MCF 10A (cell line): ENCODE measurements around the gene PNLIPRP1. TPM values are rescaled to one million over a fixed set of nuclear protein-coding genes. Genes with fewer than 3 reads are reported as not detected.

Experiments used
- BruUV-seq: library from RNA; stranded (reverse); fragments of 400-500 nt; replicated peaks from 2 replicates; lab custom pipeline; 2021; lab: Mats Ljungman, UMichigan
- CTCF ChIA-PET: fragments of 300-600 bp; sonication (Branson Sonifier 250); formaldehyde crosslinking; extraction: SDS; loops from one replicate; lab custom pipeline; 2021; ENCODE audit warnings: antibody characterized with exemption, inconsistent platforms; lab: Yijun Ruan, JAX
- POLR2A ChIA-PET: fragments of 300-600, 350-650 bp; sonication (Branson Sonifier 250); formaldehyde crosslinking; extraction: SDS; loops from one replicate; lab custom pipeline; 2020; ENCODE audit warnings: antibody characterized with exemption, inconsistent platforms; lab: Yijun Ruan, JAX
- DNase-seq: peaks from one replicate; pipeline ENCODE4 v3.0.0-alpha.2; 2018; ENCODE audit not compliant: unreplicated experiment
- H3K27ac Mint-ChIP-seq: one replicate; pipeline ENCODE4 v1.8.0; 2022; ENCODE audit warnings: mild to moderate bottlenecking, low read depth, mixed read lengths; ENCODE audit not compliant: unreplicated experiment
- H3K27me3 Mint-ChIP-seq: one replicate; pipeline ENCODE4 v1.8.0; 2022; ENCODE audit warnings: mixed read lengths; ENCODE audit not compliant: insufficient read depth, unreplicated experiment
- H3K36me3 Mint-ChIP-seq: one replicate; pipeline ENCODE4 v1.8.0; 2022; ENCODE audit warnings: mild to moderate bottlenecking, moderate library complexity, mixed read lengths; ENCODE audit not compliant: insufficient read depth, unreplicated experiment
- H3K4me1 Mint-ChIP-seq: one replicate; pipeline ENCODE4 v1.8.0; 2022; ENCODE audit warnings: mixed read lengths; ENCODE audit not compliant: insufficient read depth, unreplicated experiment
- H3K4me3 Mint-ChIP-seq: one replicate; pipeline ENCODE4 v1.8.0; 2022; ENCODE audit warnings: mild to moderate bottlenecking, moderate library complexity, mixed read lengths; ENCODE audit not compliant: unreplicated experiment
- H3K9me3 Mint-ChIP-seq: one replicate; pipeline ENCODE4 v1.8.0; 2022; ENCODE audit warnings: mixed read lengths; ENCODE audit not compliant: unreplicated experiment
- intact Hi-C: fragments of 100-400 bp; cut with micrococcal nuclease; formaldehyde crosslinking; loops from 2 replicates; pipeline ENCODE4 v1.14.1; 2022
- total RNA-seq: library from RNA; stranded (reverse); gene quantifications from 2 replicates; pipeline ENCODE4 v1.2.3, GENCODE V29; 2022
- TF ChIP-seq, protein P1 (sequence below): fragments of 200-600 bp; IDR thresholded peaks from one replicate; pipeline ENCODE4 v1.8.0; 2022; ENCODE audit warnings: antibody characterized with exemption, mild to moderate bottlenecking; ENCODE audit not compliant: unreplicated experiment

The PNLIPRP1 gene
- total RNA-seq, 1 experiment from 2014 or later: not detected

DNA sequence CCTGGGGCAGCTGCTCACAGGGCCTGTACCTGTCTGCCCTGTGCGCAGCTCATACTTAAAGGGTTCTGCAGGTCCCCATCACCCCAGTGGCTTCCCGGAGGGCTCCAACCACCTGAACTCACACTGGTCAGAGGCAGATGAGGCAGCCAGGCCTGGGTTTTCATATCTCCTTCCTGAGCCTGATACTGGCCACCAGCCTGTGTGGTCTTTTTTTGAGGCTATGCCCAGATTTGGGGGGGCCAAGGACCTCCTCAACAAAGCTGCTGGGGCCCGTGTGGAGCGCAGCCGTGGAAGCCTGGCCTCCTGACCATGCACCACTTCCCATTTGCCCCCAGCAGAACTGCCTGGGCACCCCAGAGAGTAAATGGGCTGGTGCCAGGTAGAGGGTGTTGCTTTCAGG is 55.7 kb downstream of the PNLIPRP1 start:
- Mint-ChIP-seq H3K27me3 (peaks cover 39% of the 10 kb centered on the region), H3K27ac (no peak overlapping the region), H3K9me3 (peaks cover 7% of the 10 kb centered on the region), H3K4me3 (no peak overlapping the region), H3K36me3 (no peaks in the 10 kb centered on the region), H3K4me1 (no peaks in the 10 kb centered on the region)
- TF ChIP-seq, protein P1, sequence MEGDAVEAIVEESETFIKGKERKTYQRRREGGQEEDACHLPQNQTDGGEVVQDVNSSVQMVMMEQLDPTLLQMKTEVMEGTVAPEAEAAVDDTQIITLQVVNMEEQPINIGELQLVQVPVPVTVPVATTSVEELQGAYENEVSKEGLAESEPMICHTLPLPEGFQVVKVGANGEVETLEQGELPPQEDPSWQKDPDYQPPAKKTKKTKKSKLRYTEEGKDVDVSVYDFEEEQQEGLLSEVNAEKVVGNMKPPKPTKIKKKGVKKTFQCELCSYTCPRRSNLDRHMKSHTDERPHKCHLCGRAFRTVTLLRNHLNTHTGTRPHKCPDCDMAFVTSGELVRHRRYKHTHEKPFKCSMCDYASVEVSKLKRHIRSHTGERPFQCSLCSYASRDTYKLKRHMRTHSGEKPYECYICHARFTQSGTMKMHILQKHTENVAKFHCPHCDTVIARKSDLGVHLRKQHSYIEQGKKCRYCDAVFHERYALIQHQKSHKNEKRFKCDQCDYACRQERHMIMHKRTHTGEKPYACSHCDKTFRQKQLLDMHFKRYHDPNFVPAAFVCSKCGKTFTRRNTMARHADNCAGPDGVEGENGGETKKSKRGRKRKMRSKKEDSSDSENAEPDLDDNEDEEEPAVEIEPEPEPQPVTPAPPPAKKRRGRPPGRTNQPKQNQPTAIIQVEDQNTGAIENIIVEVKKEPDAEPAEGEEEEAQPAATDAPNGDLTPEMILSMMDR: no peak
- intact Hi-C loops: no loop called here
- ChIA-PET POLR2A (interaction anchor here (1.4 kb wide), 1 partner anchor 14 kb away, joined by 3 read pairs; no protein-coding TSS in a partner anchor), CTCF (interaction anchor here (0.6 to 2.1 kb wide), 4 partner anchors 19 to 150 kb away, joined by 3 to 12 read pairs (median 4); no protein-coding TSS in a partner anchor)
- BruUV-seq: no TSS peak
- DNase-seq: no peak

DNA sequence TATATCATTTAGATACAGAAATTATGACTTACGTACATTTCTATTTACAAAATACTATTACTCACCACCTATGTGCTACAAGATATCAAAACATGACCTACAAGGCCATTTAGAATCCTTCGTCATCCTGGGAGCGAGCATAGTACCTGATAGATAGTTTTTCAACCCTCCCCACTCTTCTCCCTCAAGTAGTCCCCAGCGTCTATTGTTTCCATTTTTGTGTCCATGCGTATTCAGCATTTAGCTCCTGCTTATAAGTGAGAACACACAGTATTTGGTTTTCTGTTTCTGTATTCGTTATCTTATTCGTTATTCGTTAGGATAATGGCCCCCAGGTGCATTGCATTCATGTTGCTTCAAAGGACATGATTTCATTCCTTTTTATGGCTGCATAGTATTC is 58.1 kb downstream of the PNLIPRP1 start:
- no peaks in the 10 kb centered on the region for H3K4me1 Mint-ChIP-seq
- BruUV-seq: no TSS peak
- TF ChIP-seq, protein P1: no peak
- DNase-seq: no peak
- CTCF ChIA-PET: interaction anchor here (0.6 to 1.0 kb wide), 2 partner anchors 34 to 831 kb away, joined by 3 to 4 read pairs; no protein-coding TSS in a partner anchor
- intact Hi-C loops: no loop called here
- POLR2A ChIA-PET: no interaction called here
- no peaks in the 10 kb centered on the region for H3K36me3 Mint-ChIP-seq
- H3K9me3 Mint-ChIP-seq: no peaks in the 10 kb centered on the region
- no peak overlapping the region for H3K4me3 Mint-ChIP-seq
- peaks cover 32% of the 10 kb centered on the region for H3K27me3 Mint-ChIP-seq
- no peak overlapping the region for H3K27ac Mint-ChIP-seq

DNA sequence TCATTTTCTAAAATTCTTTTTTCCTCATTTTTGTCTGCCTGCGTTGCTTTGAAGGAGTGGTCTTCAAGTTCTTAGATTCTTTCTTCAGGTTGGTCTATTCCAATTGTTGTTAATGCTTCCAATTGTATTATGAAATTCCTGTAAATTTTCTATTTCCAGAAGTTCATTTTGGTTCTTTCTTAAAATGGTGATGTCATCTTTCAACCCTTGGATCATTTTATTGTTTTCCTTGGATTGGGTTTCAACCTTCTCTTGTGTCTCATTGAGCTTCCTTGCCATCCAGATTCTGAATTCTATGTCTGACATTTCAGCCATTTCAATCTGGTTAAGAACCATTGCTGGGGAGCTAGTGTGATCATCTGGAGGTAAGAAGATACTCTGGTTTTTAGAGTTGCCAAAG is 63.1 kb downstream of the PNLIPRP1 start:
- Mint-ChIP-seq H3K4me1 (no peaks in the 10 kb centered on the region), H3K4me3 (no peak overlapping the region), H3K36me3 (no peaks in the 10 kb centered on the region), H3K9me3 (no peaks in the 10 kb centered on the region), H3K27ac (no peak overlapping the region), H3K27me3 (peaks cover 17% of the 10 kb centered on the region)
- DNase-seq: no peak
- TF ChIP-seq, protein P1: no peak
- intact Hi-C loops: no loop called here
- CTCF ChIA-PET: interaction anchor here (1.0 to 1.1 kb wide), 2 partner anchors 28 to 516 kb away, joined by 3 to 4 read pairs; no protein-coding TSS in a partner anchor
- BruUV-seq: no TSS peak
- POLR2A ChIA-PET: interaction anchor here (0.8 kb wide), 1 partner anchor 403 kb away, joined by 3 read pairs; no protein-coding TSS in a partner anchor

DNA sequence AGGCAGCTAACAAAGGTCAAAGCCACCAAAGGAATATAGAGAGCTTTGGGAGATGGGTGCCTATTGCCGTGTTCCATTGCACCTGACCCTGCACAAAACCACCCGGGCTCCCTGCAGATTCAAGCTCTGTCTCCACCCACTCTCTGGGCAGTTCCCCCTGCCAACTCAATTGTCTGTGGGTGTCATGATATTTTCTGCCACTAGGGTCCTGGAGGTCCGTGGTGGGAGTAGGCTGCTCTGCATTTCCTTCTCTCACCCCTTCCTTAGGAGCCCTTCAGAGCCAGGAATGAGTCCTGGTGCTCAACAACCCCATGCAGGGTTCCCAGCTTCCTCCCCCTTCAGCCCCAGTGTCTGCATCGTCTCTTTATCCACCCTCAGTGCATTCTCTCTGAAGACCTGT is 64.1 kb downstream of the PNLIPRP1 start:
- TF ChIP-seq, protein P1: peak; percentile 20

More for the DNA sequence above, 64.1 kb downstream of the PNLIPRP1 start:
- Mint-ChIP-seq H3K36me3 (no peaks in the 10 kb centered on the region), H3K27me3 (peaks cover 17% of the 10 kb centered on the region), H3K4me3 (no peak overlapping the region), H3K9me3 (no peaks in the 10 kb centered on the region), H3K4me1 (no peaks in the 10 kb centered on the region), H3K27ac (no peak overlapping the region)
- no TSS peak for BruUV-seq
- CTCF ChIA-PET: interaction anchor here (0.5 to 1.1 kb wide), 2 partner anchors 20 to 515 kb away, joined by 3 read pairs; no protein-coding TSS in a partner anchor
- DNase-seq: peak; percentile 6
- POLR2A ChIA-PET: no interaction called here
- intact Hi-C loops: no loop called here
